GM21723 (cell line): ENCODE data around the gene FOXQ1.

Experiments
- ATAC-seq: cut with Tn5 transposase; IDR thresholded peaks from one replicate; pipeline ENCODE4 v1.9.1; 2021; ENCODE audit warnings: mild to moderate bottlenecking, moderate library complexity; ENCODE audit not compliant: unreplicated experiment

Gene FOXQ1

GRCh38 chr6:1311400-1312202 is at the start of gene FOXQ1:
Gene FOXQ1 (plus strand): TSS chr6:1312098. CDS start chr6:1312705, 607 bp downstream.
- ATAC-seq: no peak

GRCh38 chr6:1262704-1263038 is 49.2 kb upstream of the FOXQ1 start:
- ATAC-seq: no peak

- ATAC-seq: no peak
Observed at GRCh38 chr6:1263039-1263849, 48.7 kb upstream of the FOXQ1 start.

- ATAC-seq: no peak
Observed at GRCh38 chr6:1263850-1264377, 48.0 kb upstream of the FOXQ1 start.

- ATAC-seq: no peak
Observed at GRCh38 chr6:1264619-1265445, 47.1 kb upstream of the FOXQ1 start.

GRCh38 chr6:1266686-1267056 is 45.2 kb upstream of the FOXQ1 start:
- no peak for ATAC-seq

GRCh38 chr6:1267057-1267732 is 44.7 kb upstream of the FOXQ1 start:
- no peak for ATAC-seq

GRCh38 chr6:1267790-1268762 is 43.8 kb upstream of the FOXQ1 start:
- no peak for ATAC-seq

GRCh38 chr6:1271071-1271763 is 40.7 kb upstream of the FOXQ1 start:
- no peak for ATAC-seq

- ATAC-seq: no peak
Observed at GRCh38 chr6:1278061-1278720, 33.7 kb upstream of the FOXQ1 start.

- no peak for ATAC-seq
Observed at GRCh38 chr6:1279065-1279464, 32.8 kb upstream of the FOXQ1 start.

GRCh38 chr6:1280666-1281300 is 31.1 kb upstream of the FOXQ1 start:
- ATAC-seq: no peak

- no peak for ATAC-seq
Observed at GRCh38 chr6:1281746-1282145, 30.2 kb upstream of the FOXQ1 start.

- no peak for ATAC-seq
Observed at GRCh38 chr6:1283501-1283900, 28.4 kb upstream of the FOXQ1 start.

GRCh38 chr6:1285556-1285955 is 26.3 kb upstream of the FOXQ1 start:
- ATAC-seq: no peak

- ATAC-seq: no peak
Observed at GRCh38 chr6:1285956-1286355, 25.9 kb upstream of the FOXQ1 start.

- no peak for ATAC-seq
Observed at GRCh38 chr6:1287103-1287591, 24.8 kb upstream of the FOXQ1 start.

GRCh38 chr6:1290086-1290485 is 21.8 kb upstream of the FOXQ1 start:
- ATAC-seq: no peak
